Astrocyte of the cerebellum (primary cell): Measurements from ENCODE around the gene PLXNA1.

Experiments used
- DNase-seq: peaks from one replicate; pipeline ENCODE4 v3.0.0-alpha.2; 2011; ENCODE audit warnings: low read depth
- H3K4me3 ChIP-seq: 2 replicates; pipeline ENCODE4 v1.5.1; 2011; ENCODE audit warnings: mild to moderate bottlenecking, low read depth, low read length, moderate library complexity
- CTCF ChIP-seq: IDR thresholded peaks from 2 replicates; pipeline ENCODE4 v1.5.1; 2012; ENCODE audit warnings: low read length, low read depth, moderate library complexity, mild to moderate bottlenecking; ENCODE audit errors: missing control alignments
- in situ Hi-C: cut with HindIII; loops from 2 replicates; pipeline ENCODE4 v1.10.0; 2017; ENCODE audit warnings: low sequenced_read_pairs

Gene PLXNA1

GRCh38 chr3:127030508-127031412 lies 47.8 kb downstream of the PLXNA1 start:
- no peak overlapping the region for H3K4me3 ChIP-seq
- no peak for TF ChIP-seq CTCF
- no peak for DNase-seq
- in situ Hi-C loops = no loop called here

GRCh38 chr3:127031413-127031810 lies 48.5 kb downstream of the PLXNA1 start:
- in situ Hi-C loops = no loop called here
- DNase-seq = no peak
- no peak for TF ChIP-seq CTCF
- H3K4me3 ChIP-seq = no peak overlapping the region

- in situ Hi-C loops = no loop called here
- H3K4me3 ChIP-seq = no peak overlapping the region
- TF ChIP-seq CTCF = no peak
- no peak for DNase-seq
These were observed 48.9 kb downstream of the PLXNA1 start for GRCh38 chr3:127031845-127032244.

- in situ Hi-C loops = no loop called here
- no peak for TF ChIP-seq CTCF
- H3K4me3 ChIP-seq = no peak overlapping the region
- DNase-seq = no peak
These were observed 49.5 kb downstream of the PLXNA1 start for GRCh38 chr3:127032296-127032990.
